ENCODE results near the gene CYP4Z1. TPM values are rescaled to one million over a fixed set of nuclear protein-coding genes. Genes with fewer than 3 reads are reported as not detected.
A peak's percentile ranks its signal among the peaks of the same experiment; 100 is the strongest.
"Not testable (repeated sequence)": the region's sequence is repeated elsewhere in the genome, so short reads cannot be mapped to it uniquely, and the experiment has no call there.

Gene CYP4Z1
- total and polyA plus RNA-seq, 9 of the 15 experiments (the other 6 are each of a cell fraction or from before 2014, with no cell fraction given): not detected

DNA sequence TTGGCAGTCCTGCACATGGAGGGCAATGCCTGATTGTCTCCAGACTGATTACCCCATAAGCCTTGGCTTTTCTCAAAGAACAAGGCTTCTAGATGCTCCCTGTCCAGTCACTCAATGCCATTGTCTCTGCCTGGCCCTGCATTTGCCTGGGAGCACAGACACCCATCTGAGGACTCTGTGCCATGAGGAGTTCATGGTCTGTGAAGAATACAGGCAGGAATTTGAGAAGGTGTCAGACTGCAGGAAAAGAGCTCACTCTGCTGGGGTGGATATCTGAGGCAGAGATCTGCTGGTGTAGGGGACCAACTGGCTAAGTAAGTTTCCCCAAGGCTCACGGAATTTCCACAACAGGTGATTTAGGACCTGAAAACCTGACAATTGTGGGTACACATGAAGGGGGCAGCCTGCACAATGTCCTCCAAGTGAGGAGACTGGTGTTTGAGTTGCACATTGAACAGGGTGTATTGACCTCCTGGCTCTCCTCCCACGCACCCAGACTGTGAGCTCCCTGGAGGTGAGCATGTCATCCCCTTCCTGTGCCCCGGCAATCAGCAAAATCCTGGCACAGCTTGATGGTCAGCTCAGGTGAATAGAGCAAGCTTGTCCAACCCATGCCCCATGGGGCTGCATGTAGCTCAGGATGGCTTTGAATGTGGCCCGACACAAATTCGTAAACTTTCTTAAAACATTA lies 71.0 kb downstream of the CYP4Z1 start:
- no peak overlapping the region for H3K27ac ChIP-seq (ENCODE audit: extremely low read depth, low read depth, low read length)
- no peak overlapping the region for H3K4me2 ChIP-seq (ENCODE audit: insufficient read depth, low read length)
- no peak overlapping the region for H3K9ac ChIP-seq (ENCODE audit: insufficient read depth in 1 of 2, low read depth in 2 of 2, low read length in 2 of 2)
- CTCF ChIA-PET (ENCODE audit: low intra/inter-chr PET ratio): no interaction called here
- H3K4me1 ChIP-seq (replicated peaks in 1 of 2; ENCODE audit: control insufficient read depth in 2 of 2, insufficient read depth in 2 of 2, low read length in 2 of 2): no peaks in the 10 kb centered on the region; a peak in 1 of 5 replicates
- no peak overlapping the region for H2AFZ ChIP-seq (ENCODE audit: low read depth, low read length)
- H3K27me3 ChIP-seq (ENCODE audit: control insufficient read depth in 2 of 2, insufficient read depth in 2 of 2, low read length in 2 of 2): no peaks in the 10 kb centered on the region; a peak in 2 of 5 replicates
- intact Hi-C loops (cut with micrococcal nuclease) (no loop called here), in situ Hi-C loops (cut with MboI) (no loop called here)
- POLR2A ChIA-PET: interaction anchor here (0.7 to 1.8 kb wide), 2 partner anchors 13 to 17 kb away, joined by 3 to 4 read pairs; no protein-coding TSS in a partner anchor
- 0 out of 2 replicates have a peak, but pooled peaks have one; percentile 28 for TF ChIP-seq EGR1 (conservative IDR thresholded peaks at IDR 0.05)
- no peak for TF ChIP-seq ZNF316 (IDR thresholded peaks at IDR 0.05)
- no peaks in the 10 kb centered on the region for H3K79me2 ChIP-seq (ENCODE audit: control insufficient read depth, insufficient read depth, low read length)
- FAIRE-seq (no peak), DNase-seq (ENCODE audit: extremely low read depth in 1 of 4, low spot score in 3 of 4) (no peak), ATAC-seq (peak; percentile 49; the same call in 2 of the 3 replicates)
- no peak overlapping the region for H3K4me3 ChIP-seq
- H3K9me1 ChIP-seq (ENCODE audit: control insufficient read depth, insufficient read depth, low read length): no peaks in the 10 kb centered on the region
- no peaks in the 10 kb centered on the region for H3K9me3 ChIP-seq (replicated peaks; ENCODE audit: control insufficient read depth, insufficient read depth, low read depth, low read length)
- 2% methylated on average over 5 of the region's 5 CpGs for WGBS (ENCODE audit: insufficient coverage, low coverage, missing lambda C conversion rate)
- H4K20me1 ChIP-seq (replicated peaks; ENCODE audit: control insufficient read depth, insufficient read depth, low read length): no peaks in the 10 kb centered on the region
- no TSS peak for BruUV-seq (replicated peaks)
- no peaks in the 10 kb centered on the region for H3K36me3 ChIP-seq (ENCODE audit: control insufficient read depth, insufficient read depth, low read length)

DNA sequence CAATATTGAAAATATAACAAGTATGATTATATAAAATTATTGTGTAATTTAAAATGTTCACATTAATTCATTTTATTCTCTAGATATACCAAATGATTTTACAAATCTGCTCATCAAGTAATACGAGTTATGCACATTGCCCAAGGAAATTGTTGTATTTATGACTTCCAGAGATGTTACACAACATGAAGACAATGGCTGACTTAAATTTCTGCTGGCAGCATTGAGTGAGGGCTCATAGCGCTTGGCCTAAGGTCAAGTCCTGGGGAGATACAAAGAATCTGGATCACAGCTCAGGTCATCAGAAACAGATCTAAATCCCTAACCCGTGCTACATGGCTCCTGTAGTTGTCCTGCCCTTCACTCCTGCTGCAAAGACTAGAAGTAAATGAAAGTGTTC lies 73.3 kb downstream of the CYP4Z1 start:
- CTCF ChIA-PET (ENCODE audit: low intra/inter-chr PET ratio); H3K36me3 ChIP-seq (ENCODE audit: control insufficient read depth, insufficient read depth, low read length); H3K4me3 ChIP-seq; H3K4me1 ChIP-seq (replicated peaks in 1 of 2; ENCODE audit: control insufficient read depth in 2 of 2, insufficient read depth in 2 of 2, low read length in 2 of 2); DNase-seq (ENCODE audit: extremely low read depth in 1 of 4, low spot score in 3 of 4); H3K9me3 ChIP-seq (replicated peaks; ENCODE audit: control insufficient read depth, insufficient read depth, low read depth, low read length); in situ Hi-C loops (cut with MboI); H3K27me3 ChIP-seq (ENCODE audit: control insufficient read depth in 2 of 2, insufficient read depth in 2 of 2, low read length in 2 of 2); intact Hi-C loops (cut with micrococcal nuclease); POLR2A ChIA-PET; H3K4me2 ChIP-seq (ENCODE audit: insufficient read depth, low read length); BruUV-seq (replicated peaks); H3K9me1 ChIP-seq (ENCODE audit: control insufficient read depth, insufficient read depth, low read length); H2AFZ ChIP-seq (ENCODE audit: low read depth, low read length); H3K9ac ChIP-seq (ENCODE audit: insufficient read depth in 1 of 2, low read depth in 2 of 2, low read length in 2 of 2); H3K27ac ChIP-seq (ENCODE audit: extremely low read depth, low read depth, low read length); H3K79me2 ChIP-seq (ENCODE audit: control insufficient read depth, insufficient read depth, low read length); H4K20me1 ChIP-seq (replicated peaks; ENCODE audit: control insufficient read depth, insufficient read depth, low read length); ATAC-seq: not testable (repeated sequence)
- WGBS (ENCODE audit: insufficient coverage, low coverage, missing lambda C conversion rate): 0% methylated on average over 3 of the region's 3 CpGs
- FAIRE-seq: peak; percentile 58
